Nephron (organoid): ENCODE data around the gene ZFYVE28.
A peak's percentile ranks its signal among the peaks of the same experiment; 100 is the strongest.

Experiments used
- H3K27ac Mint-ChIP-seq, 3 experiments: 2 replicates each; pipeline ENCODE4 v1.8.0; 2020; ENCODE audit warnings: mixed read lengths in 3 of 3, mild to moderate bottlenecking in 2 of 3, moderate library complexity in 1 of 3
- H3K27me3 Mint-ChIP-seq: 2 replicates; pipeline ENCODE4 v1.8.0; 2021; ENCODE audit warnings: low read depth, mild to moderate bottlenecking, moderate library complexity, mixed read lengths
- H3K36me3 Mint-ChIP-seq: 2 replicates; pipeline ENCODE4 v1.8.0; 2020; ENCODE audit warnings: low read depth, mixed read lengths
- H3K4me1 Mint-ChIP-seq: 2 replicates; pipeline ENCODE4 v1.8.0; 2020; ENCODE audit warnings: mixed read lengths
- H3K4me3 Mint-ChIP-seq, 3 experiments: 2 replicates each; pipeline ENCODE4 v1.8.0; 2020; ENCODE audit warnings: mild to moderate bottlenecking in 3 of 3, mixed read lengths in 3 of 3, moderate library complexity in 2 of 3
- H3K9me3 Mint-ChIP-seq: 2 replicates; pipeline ENCODE4 v1.8.0; 2020; ENCODE audit warnings: mixed read lengths
- CTCF ChIP-seq, 3 experiments: fragments of 200-600 bp; sonication (generic); IDR thresholded peaks; one replicate each; pipeline ENCODE4 v1.5.0; 2021; ENCODE audit warnings: antibody characterized with exemption in 3 of 3; ENCODE audit not compliant: unreplicated experiment in 3 of 3

Gene ZFYVE28

DNA sequence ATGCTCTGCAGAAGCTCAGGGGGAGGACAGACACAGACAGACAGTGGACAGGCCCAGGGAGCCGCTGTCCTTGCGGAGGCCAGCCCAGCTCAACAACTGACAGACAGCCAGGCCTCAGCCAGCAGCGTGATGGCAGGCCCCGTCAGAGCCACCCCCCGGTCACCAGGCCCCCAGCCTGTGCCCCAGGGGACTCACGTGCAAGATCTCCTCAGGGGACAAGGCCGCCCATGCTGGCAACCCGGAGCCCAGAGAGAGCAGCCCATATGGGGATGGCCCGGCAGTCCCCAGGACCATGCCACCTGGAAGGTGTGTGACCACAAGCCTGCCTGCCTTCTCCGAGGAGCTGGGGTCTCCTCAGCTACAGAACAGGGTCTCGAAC is 128.5 kb downstream of the ZFYVE28 start:
- peaks cover 32% of the 10 kb centered on the region for H3K4me1 Mint-ChIP-seq
- no peak overlapping the region for H3K4me3 Mint-ChIP-seq
- no peaks in the 10 kb centered on the region for H3K36me3 Mint-ChIP-seq
- no peak overlapping the region for H3K27ac Mint-ChIP-seq
- TF ChIP-seq CTCF (IDR thresholded peaks at IDR 0.05; ENCODE audit: unreplicated experiment in 3 of 3), result no peak
- H3K9me3 Mint-ChIP-seq, result no peaks in the 10 kb centered on the region
- peaks cover 9% of the 10 kb centered on the region for H3K27me3 Mint-ChIP-seq

DNA sequence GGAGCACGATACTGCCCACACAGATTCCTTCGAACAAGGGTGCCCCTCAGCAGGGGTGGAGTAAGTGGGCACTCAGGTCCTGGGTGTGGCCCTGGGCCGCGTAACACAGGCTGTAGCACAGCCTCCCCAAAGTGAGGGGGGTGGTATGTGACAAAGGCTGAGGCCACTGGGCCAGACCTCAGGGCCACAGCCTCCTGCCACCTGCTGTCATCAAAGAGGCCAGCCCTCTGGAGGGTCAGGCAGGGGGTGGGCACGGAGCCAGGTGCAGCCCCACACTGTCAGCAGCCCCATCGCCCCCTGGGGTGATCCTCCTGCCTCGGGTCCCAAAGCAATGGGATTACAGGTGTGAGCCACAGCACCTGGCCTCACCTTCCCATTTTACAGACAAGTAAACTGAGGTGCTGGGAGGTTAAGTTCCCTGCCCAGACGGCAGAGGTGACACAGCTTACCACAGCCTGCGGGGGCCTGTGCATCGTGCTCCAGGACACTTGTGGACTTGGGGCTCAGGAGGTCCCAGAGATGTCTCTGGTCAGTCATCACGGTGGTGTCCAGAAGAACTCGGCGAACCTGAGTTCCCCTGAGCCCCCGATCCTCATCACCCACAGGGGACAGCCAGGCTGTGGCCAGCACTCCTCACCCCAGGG is 129.0 kb downstream of the ZFYVE28 start:
- Mint-ChIP-seq H3K4me3 (no peak overlapping the region), H3K4me1 (peaks cover 32% of the 10 kb centered on the region), H3K27ac (no peak overlapping the region), H3K36me3 (no peaks in the 10 kb centered on the region), H3K27me3 (peaks cover 9% of the 10 kb centered on the region), H3K9me3 (no peaks in the 10 kb centered on the region)
- TF ChIP-seq CTCF (IDR thresholded peaks at IDR 0.05; ENCODE audit: unreplicated experiment in 3 of 3), result no peak

- Mint-ChIP-seq H3K27me3 (peaks cover 21% of the 10 kb centered on the region), H3K36me3 (no peaks in the 10 kb centered on the region), H3K4me3 (no peak overlapping the region), H3K4me1 (peaks cover 29% of the 10 kb centered on the region), H3K9me3 (no peaks in the 10 kb centered on the region), H3K27ac (peak overlapping the region in 1 of 3 experiments; percentile 62)
- no peak for TF ChIP-seq CTCF (IDR thresholded peaks at IDR 0.05; ENCODE audit: unreplicated experiment in 3 of 3)
Observed at GRCh38 chr4:2288051-2288541, 130.3 kb downstream of the ZFYVE28 start.

DNA sequence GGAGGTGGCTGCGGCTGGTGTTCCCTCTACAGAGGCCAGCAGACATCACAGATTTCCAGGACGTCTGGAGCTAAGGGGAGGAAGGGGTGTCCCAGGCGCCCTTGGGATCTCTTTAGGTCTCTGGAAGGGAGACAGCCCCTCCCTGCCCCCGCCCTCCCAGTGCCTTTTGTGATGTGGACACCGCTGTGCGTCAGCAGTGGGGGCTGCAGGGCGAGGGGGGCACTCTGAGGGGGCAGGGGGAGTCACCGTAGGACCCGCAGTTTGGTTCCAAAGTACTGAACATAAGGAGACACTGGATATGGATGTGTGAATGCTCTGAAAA is 130.9 kb downstream of the ZFYVE28 start:
- no peak for TF ChIP-seq CTCF (IDR thresholded peaks at IDR 0.05; ENCODE audit: unreplicated experiment in 3 of 3)
- Mint-ChIP-seq H3K36me3 (no peaks in the 10 kb centered on the region), H3K27ac (peak overlapping the region; percentile 52 to 77 (median 62)), H3K4me3 (peak overlapping the region in 1 of 3 experiments; percentile 47), H3K9me3 (no peaks in the 10 kb centered on the region), H3K27me3 (peaks cover 21% of the 10 kb centered on the region), H3K4me1 (peaks cover 24% of the 10 kb centered on the region)

GRCh38 chr4:2286904-2287593 is 131.4 kb downstream of the ZFYVE28 start:
- H3K27ac Mint-ChIP-seq, result peak overlapping the region; percentile 52 to 77 (median 62)
- peaks cover 21% of the 10 kb centered on the region for H3K27me3 Mint-ChIP-seq
- no peaks in the 10 kb centered on the region for H3K36me3 Mint-ChIP-seq
- peak overlapping the region in 2 of 3 experiments; percentile 38 to 47 for H3K4me3 Mint-ChIP-seq
- no peak for TF ChIP-seq CTCF (IDR thresholded peaks at IDR 0.05; ENCODE audit: unreplicated experiment in 3 of 3)
- H3K4me1 Mint-ChIP-seq, result peaks cover 23% of the 10 kb centered on the region
- no peaks in the 10 kb centered on the region for H3K9me3 Mint-ChIP-seq
